MG63 (cell line): ENCODE data around the gene NECTIN1. TPM values are rescaled to one million over a fixed set of nuclear protein-coding genes. Genes with fewer than 3 reads are reported as not detected.

Source experiments
- DNase-seq: peaks from one replicate; pipeline ENCODE4 v3.0.0-alpha.2; 2020
- H3K27me3 ChIP-seq: fragments of 250-450 bp; sonication (Bioruptor Pico); 2 replicates; pipeline ENCODE4 v1.5.1; 2020; ENCODE audit warnings: mild to moderate bottlenecking, moderate library complexity
- H3K36me3 ChIP-seq: fragments of 250-450 bp; sonication (Bioruptor Pico); 2 replicates; pipeline ENCODE4 v1.5.1; 2020; ENCODE audit warnings: mild to moderate bottlenecking, moderate library complexity
- H3K4me3 ChIP-seq: fragments of 250-450 bp; sonication (Bioruptor Pico); 2 replicates; pipeline ENCODE4 v1.5.1; 2020; ENCODE audit warnings: mild to moderate bottlenecking, moderate library complexity
- H3K9me3 ChIP-seq: fragments of 250-450 bp; sonication (Bioruptor Pico); 2 replicates; pipeline ENCODE4 v1.5.1; 2020; ENCODE audit warnings: mild to moderate bottlenecking, moderate library complexity
- total RNA-seq: library from RNA; depleted of rRNA; stranded (reverse); fragments of >200 nt; shearing (Covaris generic); gene quantifications from 2 replicates; pipeline ENCODE4 v1.2.3, GENCODE V29; 2014; ENCODE audit warnings: low replicate concordance

Gene NECTIN1
- total RNA-seq, 1 experiment from 2014 or later = 5.3 TPM

GRCh38 chr11:119742263-119742861, 13.4 kb upstream of the NECTIN1 start:
- H3K9me3 ChIP-seq = no peaks in the 10 kb centered on the region
- H3K36me3 ChIP-seq = no peaks in the 10 kb centered on the region
- no peak overlapping the region for H3K4me3 ChIP-seq
- H3K27me3 ChIP-seq = no peaks in the 10 kb centered on the region
- no peak for DNase-seq

- no peaks in the 10 kb centered on the region for H3K36me3 ChIP-seq
- H3K4me3 ChIP-seq = no peak overlapping the region
- no peak for DNase-seq
- H3K27me3 ChIP-seq = no peaks in the 10 kb centered on the region
- no peaks in the 10 kb centered on the region for H3K9me3 ChIP-seq
These were observed 12.6 kb upstream of the NECTIN1 start for GRCh38 chr11:119741369-119742262.

- Histone ChIP-seq H3K4me3 (no peak overlapping the region), H3K36me3 (no peaks in the 10 kb centered on the region), H3K27me3 (no peaks in the 10 kb centered on the region), H3K9me3 (no peaks in the 10 kb centered on the region)
- no peak for DNase-seq
These were observed 11.0 kb upstream of the NECTIN1 start for GRCh38 chr11:119739975-119740374.

GRCh38 chr11:119739021-119739703, 10.2 kb upstream of the NECTIN1 start:
- no peak for DNase-seq
- Histone ChIP-seq H3K27me3 (no peaks in the 10 kb centered on the region), H3K36me3 (no peaks in the 10 kb centered on the region), H3K4me3 (no peak overlapping the region), H3K9me3 (no peaks in the 10 kb centered on the region)

GRCh38 chr11:119738059-119738439, 9.0 kb upstream of the NECTIN1 start:
- Histone ChIP-seq H3K9me3 (no peaks in the 10 kb centered on the region), H3K27me3 (no peaks in the 10 kb centered on the region), H3K36me3 (no peaks in the 10 kb centered on the region), H3K4me3 (no peak overlapping the region)
- DNase-seq = no peak

- DNase-seq = no peak
- Histone ChIP-seq H3K4me3 (no peak overlapping the region), H3K9me3 (no peaks in the 10 kb centered on the region; the same call in 1 of the 2 replicates), H3K36me3 (no peaks in the 10 kb centered on the region), H3K27me3 (no peaks in the 10 kb centered on the region)
These were observed 8.5 kb upstream of the NECTIN1 start for GRCh38 chr11:119737366-119738058.

- no peaks in the 10 kb centered on the region for H3K36me3 ChIP-seq
- H3K4me3 ChIP-seq = no peak overlapping the region
- no peaks in the 10 kb centered on the region for H3K27me3 ChIP-seq
- no peak for DNase-seq
- H3K9me3 ChIP-seq = no peaks in the 10 kb centered on the region; the same call in 1 of the 2 replicates
These were observed 5.8 kb upstream of the NECTIN1 start for GRCh38 chr11:119734788-119735187.

GRCh38 chr11:119730789-119731386, 1.9 kb upstream of the NECTIN1 start:
- no peak overlapping the region for H3K4me3 ChIP-seq
- H3K36me3 ChIP-seq = no peaks in the 10 kb centered on the region
- DNase-seq = no peak
- H3K9me3 ChIP-seq = no peaks in the 10 kb centered on the region; the same call in 1 of the 2 replicates
- no peaks in the 10 kb centered on the region for H3K27me3 ChIP-seq

- peak; percentile 50 for DNase-seq
- no peaks in the 10 kb centered on the region for H3K36me3 ChIP-seq
- no peaks in the 10 kb centered on the region; the same call in 1 of the 2 replicates for H3K9me3 ChIP-seq
- H3K27me3 ChIP-seq = no peaks in the 10 kb centered on the region
- H3K4me3 ChIP-seq = peak overlapping the region; percentile 73
These were observed 1.1 kb upstream of the NECTIN1 start for GRCh38 chr11:119729951-119730613.

- Histone ChIP-seq H3K4me3 (peak overlapping the region; percentile 73), H3K36me3 (no peaks in the 10 kb centered on the region), H3K27me3 (no peaks in the 10 kb centered on the region), H3K9me3 (no peaks in the 10 kb centered on the region; the same call in 1 of the 2 replicates)
- no peak for DNase-seq
These were observed 554 bp upstream of the NECTIN1 start for GRCh38 chr11:119729581-119729927.

GRCh38 chr11:119728211-119728626, 781 bp downstream of the NECTIN1 start:
- peak overlapping the region; percentile 73 for H3K4me3 ChIP-seq
- no peaks in the 10 kb centered on the region; the same call in 1 of the 2 replicates for H3K9me3 ChIP-seq
- peak; percentile 23 for DNase-seq
- no peaks in the 10 kb centered on the region for H3K27me3 ChIP-seq
- H3K36me3 ChIP-seq = no peaks in the 10 kb centered on the region

- H3K4me3 ChIP-seq = peak overlapping the region; percentile 73
- no peaks in the 10 kb centered on the region for H3K27me3 ChIP-seq
- H3K9me3 ChIP-seq = no peaks in the 10 kb centered on the region; the same call in 1 of the 2 replicates
- no peak for DNase-seq
- H3K36me3 ChIP-seq = no peaks in the 10 kb centered on the region
These were observed 1.4 kb downstream of the NECTIN1 start for GRCh38 chr11:119727523-119728151.

- no peaks in the 10 kb centered on the region for H3K9me3 ChIP-seq
- H3K27me3 ChIP-seq = no peaks in the 10 kb centered on the region
- peak overlapping the region; percentile 73 for H3K4me3 ChIP-seq
- H3K36me3 ChIP-seq = no peaks in the 10 kb centered on the region
- peak; percentile 5 for DNase-seq
These were observed 2.1 kb downstream of the NECTIN1 start for GRCh38 chr11:119726585-119727522.

GRCh38 chr11:119726150-119726553, 2.8 kb downstream of the NECTIN1 start:
- Histone ChIP-seq H3K9me3 (no peaks in the 10 kb centered on the region), H3K27me3 (no peaks in the 10 kb centered on the region), H3K36me3 (no peaks in the 10 kb centered on the region), H3K4me3 (no peak overlapping the region)
- no peak for DNase-seq

GRCh38 chr11:119724956-119725355, 4.0 kb downstream of the NECTIN1 start:
- H3K27me3 ChIP-seq = no peaks in the 10 kb centered on the region
- no peak overlapping the region for H3K4me3 ChIP-seq
- no peak for DNase-seq
- H3K36me3 ChIP-seq = no peaks in the 10 kb centered on the region
- H3K9me3 ChIP-seq = no peaks in the 10 kb centered on the region
